ENCODE measurements around the gene RNPS1. TPM values are rescaled to one million over a fixed set of nuclear protein-coding genes. Genes with fewer than 3 reads are reported as not detected.

The RNPS1 gene
- total and polyA plus RNA-seq, 2 donors (not counting 3 experiments of a cell fraction or from before 2014, with no cell fraction given), result 206 to 209 TPM

GRCh38 chr16:2238150-2238837 lies 29.6 kb downstream of the RNPS1 start:
- BruUV-seq (replicated peaks), result no TSS peak
- no peak for FAIRE-seq

More at GRCh38 chr16:2238150-2238837, 29.6 kb downstream of the RNPS1 start:
- Histone ChIP-seq H3K9me3 (replicated peaks; ENCODE audit: control insufficient read depth, insufficient read depth, low read length) (no peaks in the 10 kb centered on the region), H3K4me2 (ENCODE audit: insufficient read depth, low read length) (no peak overlapping the region), H3K4me3 (replicated peaks in 1 of 3; ENCODE audit: insufficient read depth in 1 of 3, low read depth in 1 of 3, low read length in 3 of 3) (no peak overlapping the region), H3K79me2 (ENCODE audit: control insufficient read depth, insufficient read depth, low read length) (no peaks in the 10 kb centered on the region), H3K9ac (replicated peaks; ENCODE audit: extremely low read depth, insufficient read depth, low read length) (no peak overlapping the region), H3K27me3 (ENCODE audit: control insufficient read depth in 2 of 2, insufficient read depth in 2 of 2, low read length in 2 of 2) (peaks cover 5 to 18% of the 10 kb centered on the region in 2 experiments), H2AFZ (ENCODE audit: low read depth, low read length) (no peak overlapping the region), H3K4me1 (ENCODE audit: control insufficient read depth, extremely low read depth, insufficient read depth, low read length) (peaks cover 10% of the 10 kb centered on the region), H4K20me1 (replicated peaks; ENCODE audit: control insufficient read depth, extremely low read depth, insufficient read depth, low read length) (no peaks in the 10 kb centered on the region), H3K27ac (ENCODE audit: insufficient read depth, low read depth, low read length) (no peak overlapping the region), H3K9me1 (replicated peaks; ENCODE audit: control insufficient read depth, extremely low read depth, insufficient read depth, low read length) (no peaks in the 10 kb centered on the region), H3K36me3 (ENCODE audit: control insufficient read depth in 2 of 2, extremely low read depth in 1 of 2, insufficient read depth in 2 of 2, low read length in 2 of 2) (peaks cover 5 to 25% of the 10 kb centered on the region in 2 experiments)
- ChIA-PET POLR2A (no interaction called here), CTCF (interaction anchor here (1.2 to 2.4 kb wide), 3 partner anchors 13 to 263 kb away, joined by 6 to 11 read pairs (median 6); partner anchors contain the start of gene ECI1)
- no peak for TF ChIP-seq MAX (IDR thresholded peaks at IDR 0.05; ENCODE audit: insufficient read depth, insufficient read length)
- no peak for TF ChIP-seq GATA2 (IDR thresholded peaks at IDR 0.05; ENCODE audit: insufficient read depth, insufficient read length, low read depth, low read length)
- TF ChIP-seq CTCF (IDR thresholded peaks at IDR 0.05; ENCODE audit: extremely low read depth in 1 of 2, insufficient read depth in 1 of 2, low read depth in 1 of 2, low read length in 2 of 2), result no peak
- no peak for TF ChIP-seq MYC (IDR thresholded peaks at IDR 0.05; ENCODE audit: low read depth, low read length)
- TF ChIP-seq FOS (IDR thresholded peaks at IDR 0.05; ENCODE audit: borderline replicate concordance, insufficient read depth, low read length), result no peak
- TF ChIP-seq POLR2A (IDR thresholded peaks at IDR 0.05; ENCODE audit: low read depth, low read length), result no peak
- no peak for TF ChIP-seq EZH2 (IDR thresholded peaks at IDR 0.05; ENCODE audit: borderline replicate concordance, low read depth, low read length, severe bottlenecking)
- no peak for TF ChIP-seq JUN (IDR thresholded peaks at IDR 0.05; ENCODE audit: borderline replicate concordance, insufficient read depth, insufficient read length, low read depth)
- TF ChIP-seq POLR2AphosphoS5 (IDR thresholded peaks at IDR 0.05; ENCODE audit: insufficient read depth, low read depth, low read length), result no peak
- no peak for DNase-seq (ENCODE audit: low read depth, low spot score)
- dilution Hi-C loops (cut with MboI; ENCODE audit: extremely low pct_ligation_motif_present, low sequenced_read_pairs), result no loop called here
- intact Hi-C loops (cut with micrococcal nuclease), result no loop called here

Measured in endothelial cell of umbilical vein (primary cell).